Heart right ventricle (tissue), 16 donors: ENCODE results near the gene ANAPC5. TPM values are rescaled to one million over a fixed set of nuclear protein-coding genes. Genes with fewer than 3 reads are reported as not detected.
"Not testable (repeated sequence)": the region's sequence is repeated elsewhere in the genome, so short reads cannot be mapped to it uniquely, and the experiment has no call there.

Source experiments
- ATAC-seq, 8 donors: fragments of 200-7000 bp; cut with Tn5 transposase; one replicate each; pipeline ENCODE4 v1.9.1; 2020; ENCODE audit warnings: mild to moderate bottlenecking in 8 of 8, moderate library complexity in 8 of 8, moderate number of reproducible peaks in 1 of 8
- DNase-seq, 2 donors: peaks; one replicate each; pipeline ENCODE4 v3.0.0-alpha.2; 2020
- H3K27ac ChIP-seq, 10 donors: fragments of 200-600 bp; sonication (generic) in 2 of 10; one replicate each; pipeline versions ENCODE4 v1.5.0 to v1.8.0; 2020 to 2022; ENCODE audit warnings: mild to moderate bottlenecking in 3 of 10
- H3K27me3 ChIP-seq, 7 donors: fragments of 200-600 bp; one replicate each; pipeline ENCODE4 v1.8.0; 2021 to 2022; ENCODE audit warnings: mild to moderate bottlenecking in 2 of 7
- H3K36me3 ChIP-seq, 9 donors: fragments of 200-600 bp; sonication (generic) in 1 of 9; one replicate each; pipeline versions ENCODE4 v1.5.0 to v1.8.0; 2020 to 2022; ENCODE audit warnings: mild to moderate bottlenecking in 2 of 9
- H3K4me1 ChIP-seq, 9 donors: fragments of 200-600 bp; sonication (generic) in 1 of 9; one replicate each; pipeline versions ENCODE4 v1.5.0 to v1.8.0; 2020 to 2022; ENCODE audit warnings: mild to moderate bottlenecking in 4 of 9
- H3K4me3 ChIP-seq, 10 donors: fragments of 200-600 bp; sonication (generic) in 2 of 10; one replicate each; pipeline versions ENCODE4 v1.5.0 to v1.8.0; 2020 to 2022; ENCODE audit warnings: mild to moderate bottlenecking in 7 of 10, moderate library complexity in 2 of 10
- H3K9me3 ChIP-seq, 11 donors: fragments of 200-600 bp in 10 of 11; sonication (generic) in 2 of 11; one replicate each; pipeline versions ENCODE4 v1.5.0 to v1.8.0; 2013 to 2022; ENCODE audit warnings: mild to moderate bottlenecking in 2 of 11, control low read depth in 1 of 11, moderate library complexity in 1 of 11
- CTCF ChIP-seq, 9 donors: fragments of 200-600 bp; sonication (generic) in 2 of 9; IDR thresholded peaks; one replicate each; pipeline versions ENCODE4 v1.5.0 to v1.8.0; 2021 to 2022; ENCODE audit warnings: antibody characterized with exemption in 9 of 9, mild to moderate bottlenecking in 5 of 9, moderate library complexity in 1 of 9
- WGBS, 2 donors: extraction: QIAGEN DNeasy Blood & Tissue Kit; methylation state at CpG; one replicate each; pipeline ENCODE4 v1.1.7; 2013; ENCODE audit warnings: inconsistent platforms in 1 of 2; 5-methylcytosine and 5-hydroxymethylcytosine counted together
- intact Hi-C, 10 donors: fragments of 100-400 bp; cut with DNase I; formaldehyde crosslinking; loops; one replicate each; pipeline versions ENCODE4 v1.11.1 to v1.14.2; 2022
- polyA plus RNA-seq, 2 donors: library from polyadenylated mRNA; stranded (reverse); fragments of 200-250 nt; gene quantifications; one replicate each; pipeline ENCODE4 v1.2.3, GENCODE V29; 2013
- total RNA-seq, 10 donors: library from RNA; stranded (reverse); fragmentation: NEBNext Ultra II Directional in 3 of 10; extraction: Animal tissue kit (Norgen Biotek cat#: 25700) in 3 of 10; gene quantifications; one replicate each; pipeline versions ENCODE4 v1.2.1 to v1.2.4, GENCODE V29; 2021 to 2023
- donor health status: Arrhythmogenic right ventricular cardiomyopathy.
- donor health status: ischemic (EF 13 %, LVEDD 7.1; RV severe dilation, severe dysfunction).
- donor health status: healthy with polysubstance abuse.
- donor health status: DM: no; HTN: yes; CAD: no.
- donor health status: DM: no; HTN: no; CAD: no.
- donor health status: ischemic (EF 25% LVEDD 6.9; RV normal size, moderate dysfunction).
- donor health status: ischemic (EF 25% LVEDD 5.7; RV mildly dilated, moderate dysfunction).
- donor health status: healthy.
- donor health status: DM: yes; HTN: yes; CAD: no.
- donor health status: Ischemic cardiomyopathy.
- donor health status: ischemic (EF 35%, LVEDD 5.7; RV mildly dilated, moderate dysfunction).
- donor health status: nonischemic (EF 11% LVEDD 7.7; RV severe dilation, severe dysfunction).
- donor health status: DM: yes; HTN: yes; CAD: no.
- donor health status: PGD.
- donor health status: ischemic (EF 29% LVEDD 5.4; RV normal size, mild dysfunction).
- donor health status: nonischemic (EF 23%, LVEDD 6.1; RV moderate dilation, normal function).

Gene ANAPC5
- total and polyA plus RNA-seq, 12 donors: 50.2 to 82.4 (median 57.0) TPM

GRCh38 chr12:121379945-121380344 is 27.7 kb upstream of the ANAPC5 start:
- intact Hi-C loops: no loop called here
- H3K36me3 ChIP-seq: no peaks in the 10 kb centered on the region
- peaks cover 0 to 3% (median 0%) of the 10 kb centered on the region in 7 donors for H3K27me3 ChIP-seq
- no peak overlapping the region for H3K27ac ChIP-seq
- no peaks in the 10 kb centered on the region for H3K4me1 ChIP-seq
- no peak overlapping the region for H3K4me3 ChIP-seq
- no peaks in the 10 kb centered on the region for H3K9me3 ChIP-seq
- DNase-seq (no peak), ATAC-seq (no peak)
- WGBS, 2 donors: 88 to 89% methylated on average over 10 of the region's 10 CpGs
- TF ChIP-seq CTCF (IDR thresholded peaks at IDR 0.05): no peak

GRCh38 chr12:121378736-121379135 is 26.5 kb upstream of the ANAPC5 start:
- no peak for TF ChIP-seq CTCF (IDR thresholded peaks at IDR 0.05)
- peaks cover 0 to 3% (median 0%) of the 10 kb centered on the region in 7 donors for H3K27me3 ChIP-seq
- no peak overlapping the region for H3K4me3 ChIP-seq
- no peak for DNase-seq
- no peaks in the 10 kb centered on the region for H3K4me1 ChIP-seq
- 81 to 85% methylated on average over 5 of the region's 5 CpGs for WGBS, 2 donors
- intact Hi-C loops: no loop called here
- no peaks in the 10 kb centered on the region for H3K9me3 ChIP-seq
- no peak for ATAC-seq
- H3K27ac ChIP-seq: no peak overlapping the region
- H3K36me3 ChIP-seq: no peaks in the 10 kb centered on the region

GRCh38 chr12:121376754-121377697 is 24.8 kb upstream of the ANAPC5 start:
- no peaks in the 10 kb centered on the region for H3K4me1 ChIP-seq
- DNase-seq (no peak), ATAC-seq (no peak)
- no peak overlapping the region for H3K27ac ChIP-seq
- no peak overlapping the region for H3K4me3 ChIP-seq
- no peaks in the 10 kb centered on the region for H3K36me3 ChIP-seq
- TF ChIP-seq CTCF (IDR thresholded peaks at IDR 0.05): no peak
- WGBS, 2 donors: 88 to 89% methylated on average over 8 of the region's 8 CpGs
- intact Hi-C loops: no loop called here
- H3K9me3 ChIP-seq: no peaks in the 10 kb centered on the region
- H3K27me3 ChIP-seq: no peaks in the 10 kb centered on the region

GRCh38 chr12:121374945-121375584 is 22.9 kb upstream of the ANAPC5 start:
- intact Hi-C loops, ATAC-seq, H3K9me3 ChIP-seq, H3K36me3 ChIP-seq, H3K4me3 ChIP-seq, H3K4me1 ChIP-seq, H3K27ac ChIP-seq, H3K27me3 ChIP-seq, DNase-seq: not testable (repeated sequence)
- WGBS, 2 donors: 86 to 90% methylated on average over 14 of the region's 14 CpGs

GRCh38 chr12:121374336-121374735 is 22.1 kb upstream of the ANAPC5 start:
- WGBS, 2 donors: 93 to 96% methylated on average over 21 to 23 of the region's 23 CpGs
- ATAC-seq, H3K9me3 ChIP-seq, H3K36me3 ChIP-seq, DNase-seq, H3K27me3 ChIP-seq, H3K4me3 ChIP-seq, intact Hi-C loops, H3K4me1 ChIP-seq, H3K27ac ChIP-seq: not testable (repeated sequence)
